GM19438 (cell line): Measurements from ENCODE around the gene KANSL2.
"Not testable (repeated sequence)": the region's sequence is repeated elsewhere in the genome, so short reads cannot be mapped to it uniquely, and the experiment has no call there.

Experiments
- ATAC-seq: cut with Tn5 transposase; IDR thresholded peaks from one replicate; pipeline ENCODE4 v1.9.1; 2021; ENCODE audit warnings: low read depth; ENCODE audit not compliant: unreplicated experiment

KANSL2 gene

GRCh38 chr12:48681710-48682532, at the start of gene KANSL2:
Gene KANSL2 (minus strand): TSS chr12:48682238. CDS start chr12:48681632, 606 bp downstream.
- peak; percentile 98 for ATAC-seq

DNA sequence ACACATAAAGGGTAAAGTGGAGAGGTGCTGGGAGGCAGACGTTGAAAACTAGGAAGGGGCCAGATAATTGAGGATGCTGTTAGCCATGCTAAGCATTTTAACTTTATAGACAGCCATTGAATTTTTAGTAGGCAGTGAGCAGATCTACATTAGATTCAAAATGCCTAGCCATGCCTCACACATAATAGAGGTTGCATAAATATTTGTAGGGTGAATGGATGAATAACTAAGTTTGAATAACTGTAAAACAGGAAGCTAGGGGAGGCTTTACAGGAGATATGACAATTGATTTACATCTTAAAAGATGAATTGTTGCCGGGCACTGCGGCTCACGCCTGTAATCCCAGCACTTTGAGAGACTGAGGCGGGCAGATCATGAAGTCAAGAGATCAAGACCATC, 46.8 kb upstream of the KANSL2 start:
- ATAC-seq: no peak

- ATAC-seq: not testable (repeated sequence)
These were observed 38.7 kb upstream of the KANSL2 start for GRCh38 chr12:48720737-48721136.

DNA sequence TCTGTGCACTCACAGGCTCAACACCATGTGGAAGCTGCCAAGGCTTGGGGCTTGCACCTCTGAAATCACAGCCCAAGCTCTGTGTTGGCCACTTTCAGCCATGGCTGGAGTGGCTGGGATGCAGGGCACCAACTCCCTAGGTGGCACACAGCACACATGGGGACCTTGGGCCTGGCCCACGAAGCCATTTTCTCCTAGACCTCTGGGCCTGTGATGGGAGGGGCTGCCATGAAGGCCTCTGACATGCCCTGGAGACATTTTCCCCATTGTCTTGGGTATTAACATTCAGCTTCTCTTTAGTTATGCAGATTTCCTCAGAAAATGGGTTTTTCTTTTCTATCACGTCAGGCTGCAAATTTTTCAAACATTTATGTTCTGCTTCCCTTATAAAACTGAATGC, 38.1 kb upstream of the KANSL2 start:
- ATAC-seq: not testable (repeated sequence)

DNA sequence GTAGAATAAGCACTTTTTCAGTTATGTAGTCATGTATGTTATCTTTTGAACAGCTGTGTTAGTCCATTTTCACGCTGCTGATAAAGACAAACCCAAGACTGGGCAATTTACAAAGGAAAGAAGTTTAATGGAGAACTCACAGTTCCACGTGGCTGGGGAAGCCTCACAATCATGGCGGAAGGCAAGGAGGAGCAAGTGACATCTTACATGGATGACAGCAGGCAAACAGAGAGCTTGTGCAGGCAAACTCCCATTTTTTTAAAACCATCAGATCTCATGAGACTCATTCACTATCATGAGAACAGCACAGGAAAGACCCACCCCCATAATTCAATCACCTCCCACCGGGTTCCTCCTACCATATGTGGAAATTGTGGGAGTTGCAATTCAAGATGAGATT, 37.0 kb upstream of the KANSL2 start:
- not testable (repeated sequence) for ATAC-seq

DNA sequence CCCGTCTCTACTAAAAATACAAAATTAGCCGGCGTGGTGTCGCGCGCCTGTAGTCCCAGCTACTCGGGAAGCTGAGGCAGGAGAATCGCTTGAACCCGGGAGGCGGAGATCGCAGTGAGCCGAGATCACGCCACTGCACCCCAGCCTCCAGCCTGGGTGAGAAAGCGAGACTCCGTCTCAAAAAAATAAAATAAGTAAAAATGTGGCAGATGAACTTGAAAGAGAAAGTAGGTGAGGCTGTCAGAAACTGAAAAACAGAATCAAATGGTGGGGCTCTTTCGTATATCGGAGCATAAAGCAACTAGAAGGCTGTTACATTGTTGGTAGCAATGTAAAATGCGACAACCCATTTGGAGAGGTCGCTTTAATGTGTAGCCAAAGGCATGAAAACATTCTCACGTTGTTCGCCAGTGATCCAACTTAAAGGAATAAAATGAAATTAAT, 35.2 kb upstream of the KANSL2 start:
- ATAC-seq: peak; percentile 4

DNA sequence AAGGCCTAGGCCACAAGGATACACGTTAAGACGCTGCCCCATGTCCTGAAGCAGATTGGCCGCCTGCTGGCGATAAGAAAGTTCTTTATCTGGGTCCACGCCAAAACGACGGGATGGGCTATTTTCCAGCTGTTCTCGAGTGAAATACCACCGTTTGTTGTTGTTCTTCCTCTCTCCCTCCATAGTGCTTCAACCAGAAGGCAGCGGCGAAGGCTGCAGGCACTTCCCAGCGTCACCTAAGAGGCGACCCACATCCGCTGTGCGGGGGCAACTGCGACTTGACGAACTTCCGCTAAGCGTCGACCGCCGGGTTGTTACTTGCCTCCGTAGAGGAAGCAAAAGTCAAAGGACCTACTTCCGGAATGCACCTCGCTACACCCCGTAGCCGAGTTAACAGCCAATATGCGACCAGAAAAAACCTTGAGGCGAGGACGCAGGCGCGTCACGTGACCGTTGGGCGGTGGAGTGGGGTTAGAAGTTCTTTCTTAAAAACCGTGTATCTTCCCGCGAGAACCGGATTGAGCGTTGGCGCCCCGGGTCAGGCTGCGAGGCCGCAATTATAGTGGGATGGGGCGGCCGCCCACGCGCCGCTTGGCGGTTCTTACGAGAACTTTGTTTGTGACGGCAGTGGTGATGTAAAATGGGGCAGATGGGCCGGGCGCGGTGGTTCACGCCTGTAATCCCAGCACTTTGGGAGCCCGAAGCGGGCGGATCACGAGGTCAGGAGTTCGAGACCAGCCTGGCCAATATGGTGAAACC, 34.6 kb upstream of the KANSL2 start, which contains the start of gene CCNT1:
Gene CCNT1, minus strand, starts transcription at position 215 of the 759 bp plus-strand sequence. Its CDS starts 32 bp downstream, at position 183.
- ATAC-seq: peak; percentile 98

DNA sequence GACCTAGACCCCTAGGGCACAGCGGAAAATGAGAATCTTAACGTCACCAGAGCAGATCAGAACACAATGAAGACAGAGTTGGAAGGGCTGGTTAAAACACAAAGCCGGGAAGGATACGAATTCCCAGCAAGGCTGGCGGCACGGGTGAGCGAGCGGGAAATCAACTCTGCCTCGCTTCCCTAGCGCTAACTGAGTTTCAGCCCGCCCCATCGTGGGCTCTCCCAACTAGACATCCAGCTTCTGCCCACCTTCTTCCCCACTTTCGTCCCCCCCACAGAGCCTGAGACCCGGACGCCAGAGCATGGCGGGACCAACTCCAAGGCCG, 34.1 kb upstream of the KANSL2 start:
- ATAC-seq: no peak

GRCh38 chr12:48712209-48712608, 30.2 kb upstream of the KANSL2 start:
- ATAC-seq: no peak

DNA sequence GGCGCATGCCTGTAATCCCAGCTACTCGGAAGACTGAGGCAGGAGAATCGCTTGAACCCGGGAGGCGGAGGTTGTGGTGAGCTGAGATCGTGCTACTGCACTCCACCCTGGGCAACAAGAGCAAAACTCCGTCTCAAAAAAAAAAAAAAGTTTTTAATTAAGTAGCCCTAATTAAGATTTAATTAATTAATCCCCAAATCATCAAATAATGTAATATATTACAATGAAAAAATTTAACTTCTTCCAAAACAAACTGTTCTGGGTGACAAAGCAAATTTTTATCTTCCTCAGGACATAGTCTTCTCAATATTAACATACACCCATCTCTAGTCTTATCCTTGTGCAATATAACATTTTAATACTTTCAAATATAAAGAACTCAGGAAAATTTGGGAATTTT, 16.8 kb upstream of the KANSL2 start:
- ATAC-seq: not testable (repeated sequence)

- no peak for ATAC-seq
These were observed 14.6 kb upstream of the KANSL2 start for GRCh38 chr12:48696626-48697025.

DNA sequence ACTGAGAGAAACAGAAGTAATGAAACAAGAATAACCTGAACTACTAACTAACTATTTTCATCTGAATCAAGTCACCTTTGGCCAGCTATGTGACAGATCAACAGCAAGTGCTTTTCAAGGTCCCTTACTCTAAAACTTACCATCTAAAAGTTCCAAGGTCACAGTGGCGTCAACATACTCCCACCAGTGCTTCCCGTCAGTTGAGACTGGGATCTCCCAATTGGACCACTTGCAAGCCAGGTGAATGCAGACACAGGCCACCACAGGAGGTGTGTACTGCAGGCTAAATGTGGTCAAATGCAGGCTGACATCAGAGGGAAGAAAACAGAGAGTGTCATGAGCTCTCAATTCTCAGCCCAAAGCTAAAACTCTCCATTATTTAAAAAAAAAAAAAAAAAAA, 13.8 kb upstream of the KANSL2 start:
- no peak for ATAC-seq

DNA sequence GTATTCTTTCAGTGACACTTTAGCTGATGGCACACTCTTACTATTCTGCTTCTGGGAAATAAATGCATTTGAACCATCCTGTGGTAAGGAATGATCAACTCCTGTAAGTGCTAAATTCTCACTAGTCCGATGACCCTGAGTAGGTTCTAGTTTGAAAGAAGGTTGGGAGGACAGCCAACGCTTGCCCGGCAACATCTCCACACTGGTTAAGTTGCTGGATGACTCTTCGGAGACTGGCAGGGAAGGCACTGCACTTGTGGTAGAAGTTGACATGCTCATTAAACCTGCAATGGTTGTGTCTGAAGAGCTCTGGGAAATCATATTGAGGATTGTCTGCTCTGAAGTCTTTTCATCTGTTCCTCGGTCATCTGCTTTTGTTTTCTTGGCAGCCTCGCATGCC, 12.0 kb upstream of the KANSL2 start:
- no peak for ATAC-seq

- no peak for ATAC-seq
These were observed 11.5 kb upstream of the KANSL2 start for GRCh38 chr12:48693572-48693971.

DNA sequence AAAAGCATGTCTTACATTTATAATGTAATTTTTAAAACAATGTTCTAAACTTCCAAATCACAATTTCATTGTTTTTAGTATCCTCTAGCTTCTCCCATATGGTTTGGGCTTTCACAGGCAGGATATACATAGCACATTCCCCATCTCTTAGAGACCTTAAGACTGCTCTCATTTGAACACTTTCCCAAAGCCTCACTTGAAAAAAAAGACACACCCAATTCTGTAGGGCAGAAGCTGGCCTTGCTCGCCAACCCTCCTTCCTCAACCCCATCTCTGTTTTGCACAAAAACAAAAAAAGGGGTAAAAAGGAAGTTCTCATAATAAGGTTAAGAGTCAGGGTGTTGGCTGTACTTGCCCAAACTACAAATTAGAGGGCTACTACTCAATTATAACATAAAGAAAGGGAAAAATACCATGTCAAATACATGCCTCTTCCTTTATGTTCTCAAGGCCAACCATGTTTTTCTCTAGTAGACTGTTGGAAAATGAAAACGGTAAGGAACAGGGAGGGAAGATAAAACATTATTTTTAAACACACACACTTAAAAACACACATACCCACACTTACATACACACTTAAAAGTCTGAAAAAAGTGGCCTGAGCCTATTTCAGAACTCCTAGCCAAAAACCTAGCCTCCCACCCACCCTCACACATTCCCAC, 9.9 kb upstream of the KANSL2 start:
- no peak for ATAC-seq

DNA sequence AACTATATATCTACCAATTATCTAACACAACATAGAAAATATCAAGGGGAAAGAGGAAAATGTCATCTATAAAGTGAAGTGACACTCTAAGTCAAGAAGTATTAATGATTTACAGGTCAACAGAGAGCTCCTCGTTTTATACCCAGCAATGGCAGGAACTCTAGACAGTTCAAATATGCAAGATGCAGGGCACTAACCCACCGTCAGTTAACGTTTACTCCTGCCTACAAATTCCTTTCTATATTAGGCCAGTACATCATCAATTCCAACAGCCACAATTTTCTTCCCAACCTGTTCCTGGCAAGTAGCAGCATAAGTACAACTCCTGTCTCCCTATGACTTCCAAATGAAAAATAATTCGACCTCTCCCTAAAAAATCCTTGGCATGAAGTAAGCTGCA, 9.0 kb upstream of the KANSL2 start:
- ATAC-seq: no peak

GRCh38 chr12:48690436-48690835, 8.4 kb upstream of the KANSL2 start:
- no peak for ATAC-seq

GRCh38 chr12:48688836-48689235, 6.8 kb upstream of the KANSL2 start:
- no peak for ATAC-seq

GRCh38 chr12:48687592-48687991, 5.6 kb upstream of the KANSL2 start:
- ATAC-seq: no peak

DNA sequence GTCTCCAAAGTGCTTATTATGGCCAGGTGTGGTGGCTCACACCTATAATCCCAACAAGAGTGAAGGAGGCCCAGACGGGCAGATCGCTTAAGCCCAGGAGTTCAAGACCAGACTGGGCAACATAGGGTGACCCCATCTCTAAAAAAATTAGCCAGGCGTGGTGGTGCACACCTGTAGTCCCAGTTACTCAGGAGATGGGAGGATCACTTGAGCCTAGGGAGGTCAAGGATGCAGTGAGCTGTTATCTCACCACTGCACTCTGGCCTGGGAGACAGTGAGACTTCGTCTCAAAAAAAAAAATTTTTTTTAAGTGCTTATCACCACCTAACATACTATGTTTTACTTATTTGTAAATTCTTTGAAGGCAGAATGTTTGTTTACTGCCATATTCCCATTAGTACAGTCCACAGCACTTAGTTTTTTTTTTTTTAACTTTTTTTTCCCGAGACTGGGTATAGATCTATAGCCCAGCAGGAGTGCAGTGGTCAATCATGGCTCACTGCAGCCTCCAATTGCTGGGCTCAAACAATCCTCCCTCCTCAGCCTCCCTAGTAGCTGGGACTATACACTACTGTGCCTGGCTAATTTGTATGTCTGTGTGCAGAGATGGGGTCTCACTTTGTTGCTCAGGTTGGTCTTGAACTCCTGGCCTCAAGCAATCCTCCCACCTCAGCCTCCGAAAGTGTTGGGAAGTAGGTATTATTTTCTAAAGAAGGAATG, 4.7 kb upstream of the KANSL2 start:
- no peak for ATAC-seq
